Lung (tissue), 12 donors: ENCODE results near the gene ASPG. TPM values are rescaled to one million over a fixed set of nuclear protein-coding genes. Genes with fewer than 3 reads are reported as not detected.

Experiments used
- ATAC-seq: fragments of 200-7000 bp; cut with Tn5 transposase; one replicate; pipeline ENCODE4 v1.9.1; 2020; ENCODE audit warnings: moderate number of reproducible peaks; ENCODE audit not compliant: insufficient read depth, low FRiP score
- DNase-seq, 3 donors: peaks; one replicate each; pipeline ENCODE4 v3.0.0-alpha.2; 2013 to 2017
- H3K27ac ChIP-seq, 2 donors: one replicate each; pipeline ENCODE4 v1.5.1; 2013; ENCODE audit warnings: mild to moderate bottlenecking in 2 of 2, moderate library complexity in 2 of 2, control low read depth in 1 of 2, inconsistent platforms in 1 of 2, low read depth in 1 of 2, low read length in 1 of 2
- H3K27me3 ChIP-seq, 3 donors: one replicate each; pipeline ENCODE4 v1.5.1; 2013; ENCODE audit warnings: low read length in 2 of 3; ENCODE audit not compliant: control insufficient read depth in 3 of 3, insufficient read depth in 3 of 3
- H3K36me3 ChIP-seq, 4 donors: one replicate each; pipeline ENCODE4 v1.5.1; 2013; ENCODE audit warnings: low read length in 4 of 4, mild to moderate bottlenecking in 1 of 4, moderate library complexity in 1 of 4; ENCODE audit not compliant: control insufficient read depth in 4 of 4, insufficient read depth in 4 of 4
- H3K4me1 ChIP-seq, 5 donors: one replicate each; pipeline ENCODE4 v1.5.1; 2013; ENCODE audit warnings: low read length in 5 of 5, mild to moderate bottlenecking in 2 of 5, moderate library complexity in 1 of 5; ENCODE audit not compliant: control insufficient read depth in 5 of 5, insufficient read depth in 5 of 5
- H3K4me3 ChIP-seq: one replicate; pipeline ENCODE4 v1.5.1; 2013; ENCODE audit warnings: mild to moderate bottlenecking, control low read depth, moderate library complexity
- H3K9ac ChIP-seq, 2 donors: one replicate each; pipeline ENCODE4 v1.5.1; 2013; ENCODE audit warnings: low read length in 2 of 2, control low read depth in 1 of 2; ENCODE audit not compliant: insufficient read depth in 1 of 2
- H3K9me3 ChIP-seq, 4 donors: one replicate each; pipeline ENCODE4 v1.5.1; 2013; ENCODE audit warnings: low read length in 3 of 4, mild to moderate bottlenecking in 1 of 4, moderate library complexity in 1 of 4; ENCODE audit not compliant: control insufficient read depth in 4 of 4, insufficient read depth in 3 of 4
- WGBS, 2 donors: extraction: QIAGEN DNeasy Blood & Tissue Kit; methylation state at CpG; one replicate each; pipeline ENCODE4 v1.1.7; 2013; 5-methylcytosine and 5-hydroxymethylcytosine counted together
- polyA plus RNA-seq, 2 donors: library from polyadenylated mRNA; stranded (reverse); fragments of 200-250 nt; gene quantifications; one replicate each; pipeline ENCODE4 v1.2.1, GENCODE V29; 2013
- total RNA-seq, 2 donors: library from RNA; depleted of rRNA in 1 of 2; stranded (reverse); fragments of >200 nt in 1 of 2; gene quantifications; one replicate each; pipeline ENCODE4 v1.2.1, GENCODE V29; 2014 to 2021
- TF ChIP-seq, protein P1 (sequence below): IDR thresholded peaks from 2 replicates; pipeline ENCODE4 v1.5.1; 2012; ENCODE audit warnings: mild to moderate bottlenecking; ENCODE audit errors: control extremely low read depth, extremely low read depth
- donor health status: control.
- donor health status: control.
- donor health status: Bipolar disorder and iron deficiency.
- donor health status: healthy.
- donor health status: DM: yes; HTN: yes; CAD: no.

ASPG gene
- total and polyA plus RNA-seq, 4 donors = 0.73 to 4.7 (median 3.0) TPM

DNA sequence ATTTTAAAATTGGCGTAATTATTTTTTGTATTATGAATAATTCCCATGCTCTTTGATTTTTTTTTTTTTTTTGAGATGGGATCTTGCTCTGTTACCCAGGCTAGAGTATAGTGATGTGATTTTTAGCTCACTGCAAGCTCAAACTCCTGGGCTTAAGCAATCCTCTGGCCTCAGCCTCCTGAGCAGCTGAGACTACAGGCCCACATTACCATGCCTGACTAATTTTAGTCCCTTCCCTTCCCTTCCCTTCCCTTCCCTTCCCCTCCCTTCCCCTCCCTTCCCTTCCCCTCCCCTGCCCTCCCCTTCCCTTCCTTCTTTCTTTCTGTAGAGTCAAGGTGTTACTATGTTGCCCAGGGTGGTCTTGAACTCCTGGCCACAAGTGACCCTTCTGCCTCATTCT, 43.5 kb downstream of the ASPG start:
- ATAC-seq (no peak), DNase-seq (no peak)
- TF ChIP-seq, protein P1, sequence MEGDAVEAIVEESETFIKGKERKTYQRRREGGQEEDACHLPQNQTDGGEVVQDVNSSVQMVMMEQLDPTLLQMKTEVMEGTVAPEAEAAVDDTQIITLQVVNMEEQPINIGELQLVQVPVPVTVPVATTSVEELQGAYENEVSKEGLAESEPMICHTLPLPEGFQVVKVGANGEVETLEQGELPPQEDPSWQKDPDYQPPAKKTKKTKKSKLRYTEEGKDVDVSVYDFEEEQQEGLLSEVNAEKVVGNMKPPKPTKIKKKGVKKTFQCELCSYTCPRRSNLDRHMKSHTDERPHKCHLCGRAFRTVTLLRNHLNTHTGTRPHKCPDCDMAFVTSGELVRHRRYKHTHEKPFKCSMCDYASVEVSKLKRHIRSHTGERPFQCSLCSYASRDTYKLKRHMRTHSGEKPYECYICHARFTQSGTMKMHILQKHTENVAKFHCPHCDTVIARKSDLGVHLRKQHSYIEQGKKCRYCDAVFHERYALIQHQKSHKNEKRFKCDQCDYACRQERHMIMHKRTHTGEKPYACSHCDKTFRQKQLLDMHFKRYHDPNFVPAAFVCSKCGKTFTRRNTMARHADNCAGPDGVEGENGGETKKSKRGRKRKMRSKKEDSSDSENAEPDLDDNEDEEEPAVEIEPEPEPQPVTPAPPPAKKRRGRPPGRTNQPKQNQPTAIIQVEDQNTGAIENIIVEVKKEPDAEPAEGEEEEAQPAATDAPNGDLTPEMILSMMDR = no peak
- H3K9ac ChIP-seq = no peak overlapping the region
- 97% methylated on average over 1 of the region's 1 CpG for WGBS, 2 donors
- H3K36me3 ChIP-seq = no peaks in the 10 kb centered on the region
- H3K4me1 ChIP-seq = no peaks in the 10 kb centered on the region
- no peak overlapping the region for H3K4me3 ChIP-seq
- H3K27me3 ChIP-seq = peaks cover 0 to 5% (median 0%) of the 10 kb centered on the region in 3 donors
- no peak overlapping the region for H3K27ac ChIP-seq
- H3K9me3 ChIP-seq = peaks cover 0 to 7% (median 5%) of the 10 kb centered on the region in 4 donors

DNA sequence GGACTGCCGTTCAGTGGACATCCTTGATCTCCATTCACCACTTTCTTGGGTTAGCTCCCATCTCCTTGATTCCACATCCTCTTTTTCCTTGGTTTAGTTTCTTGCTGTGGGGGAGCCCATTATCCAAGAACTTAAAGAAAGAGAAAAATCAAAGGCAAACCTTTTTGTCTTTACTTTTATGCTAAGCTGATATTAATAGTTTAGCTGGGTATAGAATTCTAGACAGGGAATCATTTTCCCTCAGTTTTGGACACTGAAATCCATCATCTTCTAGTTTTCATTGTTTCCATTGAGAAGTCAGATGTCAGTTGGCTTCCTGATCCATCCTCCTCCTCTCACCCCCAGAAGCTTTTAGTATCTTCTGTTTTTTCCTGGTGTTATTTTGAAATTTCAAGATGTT, 44.1 kb downstream of the ASPG start:
- no peak for DNase-seq
- H3K9ac ChIP-seq = no peak overlapping the region
- peaks cover 0 to 3% (median 0%) of the 10 kb centered on the region in 5 donors for H3K4me1 ChIP-seq
- H3K36me3 ChIP-seq = no peaks in the 10 kb centered on the region
- TF ChIP-seq, protein P1 = no peak
- H3K27me3 ChIP-seq = peaks cover 0 to 8% (median 5%) of the 10 kb centered on the region in 3 donors
- H3K9me3 ChIP-seq = peaks cover 0 to 7% (median 5%) of the 10 kb centered on the region in 4 donors
- ATAC-seq = no peak
- 100% methylated on average over 1 of the region's 1 CpG for WGBS, 2 donors
- no peak overlapping the region for H3K27ac ChIP-seq
- H3K4me3 ChIP-seq = no peak overlapping the region

DNA sequence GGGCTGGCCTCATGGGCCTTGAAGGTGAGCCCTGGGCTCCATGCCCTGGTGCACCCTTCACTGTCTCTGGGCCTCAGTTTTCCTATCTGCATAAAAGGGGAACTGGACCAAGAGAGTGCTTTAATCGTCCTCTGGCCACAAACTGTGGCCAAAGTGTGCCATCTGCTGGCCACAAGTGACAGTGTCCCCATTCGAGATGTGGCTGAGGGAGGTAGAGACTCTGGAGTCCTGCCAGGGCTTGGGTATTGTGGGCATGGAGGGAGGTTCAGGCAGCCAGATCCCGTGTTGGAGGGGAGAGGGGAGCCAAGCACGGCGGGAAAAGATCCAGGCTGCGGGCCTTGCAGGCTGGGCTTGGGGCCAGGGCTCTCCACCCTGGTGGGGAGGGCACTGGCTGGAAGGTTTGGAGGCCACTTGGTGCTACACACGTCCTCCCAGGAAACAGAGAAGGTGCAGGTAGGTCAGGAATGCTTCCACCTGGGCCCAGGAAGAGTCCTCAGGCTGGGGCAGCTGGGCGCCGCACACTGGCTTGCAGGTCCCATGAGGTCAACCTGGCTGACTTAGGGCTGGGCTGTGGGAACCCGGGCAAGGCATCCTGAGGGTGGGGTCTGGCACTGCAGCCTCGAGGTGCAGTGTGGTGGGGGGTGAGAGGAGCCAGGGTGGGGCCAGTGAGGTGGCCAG, 45.6 kb downstream of the ASPG start:
- Histone ChIP-seq H3K9ac (no peak overlapping the region), H3K4me1 (peaks cover 0 to 17% (median 0%) of the 10 kb centered on the region in 5 donors), H3K36me3 (no peaks in the 10 kb centered on the region), H3K27ac (no peak overlapping the region), H3K9me3 (peaks cover 0 to 6% (median 1%) of the 10 kb centered on the region in 4 donors), H3K4me3 (no peak overlapping the region), H3K27me3 (peaks cover 7 to 18% (median 17%) of the 10 kb centered on the region in 3 donors)
- 16 to 30% methylated on average over 10 to 11 of the region's 11 CpGs for WGBS, 2 donors
- TF ChIP-seq, protein P1 = peak; percentile 61
- ATAC-seq = peak; percentile 42
- peak; percentile 60 to 63 (median 63) for DNase-seq
